Measurements from ENCODE around the gene CNNM4.
A peak's percentile ranks its signal among the peaks of the same experiment; 100 is the strongest.

CNNM4 gene

GRCh38 chr2:96769814-96770213, 9.1 kb downstream of the CNNM4 start:
- Histone ChIP-seq H2BK15ac (ENCODE audit: low read depth, poor library complexity, severe bottlenecking) (no peak overlapping the region), H3K9me3 (ENCODE audit: control insufficient read depth, low read length) (no peaks in the 10 kb centered on the region), H3K4me3 (ENCODE audit: insufficient read depth in 1 of 2, low read depth in 1 of 2, low read length in 2 of 2) (no peak overlapping the region), H3K27ac (ENCODE audit: low read length, poor library complexity, severe bottlenecking) (no peak overlapping the region), H3K36me3 (ENCODE audit: control insufficient read depth in 1 of 2, insufficient read depth in 2 of 2, low read depth in 1 of 2, low read length in 2 of 2) (peaks cover 0 to 18% of the 10 kb centered on the region in 2 experiments), H2AK5ac (ENCODE audit: low read length, severe bottlenecking) (no peak overlapping the region), H2AFZ (ENCODE audit: low read depth, low read length) (no peak overlapping the region), H3K9ac (ENCODE audit: low read length) (no peak overlapping the region), H2BK12ac (ENCODE audit: low read length in 2 of 2) (no peak overlapping the region), H4K91ac (ENCODE audit: low read length) (no peak overlapping the region), H3K79me1 (replicated peaks; ENCODE audit: low read length, poor library complexity, severe bottlenecking) (peaks cover 37% of the 10 kb centered on the region), H3K23ac (ENCODE audit: low read length in 2 of 2) (no peak overlapping the region), H4K8ac (ENCODE audit: low read length) (peak overlapping the region; percentile 7), H3K4me1 (ENCODE audit: control insufficient read depth, insufficient read depth, low read depth, low read length) (peaks cover 8% of the 10 kb centered on the region), H2BK5ac (ENCODE audit: low read depth, low read length, poor library complexity, severe bottlenecking) (no peak overlapping the region), H3K14ac (ENCODE audit: low read length in 2 of 2) (no peak overlapping the region), H3K4me2 (ENCODE audit: low read length, poor library complexity, severe bottlenecking) (no peak overlapping the region), H3K4ac (ENCODE audit: low read depth in 1 of 2, low read length in 2 of 2) (no peak overlapping the region), H2BK120ac (ENCODE audit: low read depth, low read length) (no peak overlapping the region), H3K27me3 (ENCODE audit: control insufficient read depth in 1 of 2, insufficient read depth in 1 of 2, low read length in 2 of 2) (no peaks in the 10 kb centered on the region), H3K18ac (ENCODE audit: low read depth in 1 of 2, low read length in 2 of 2) (no peak overlapping the region)
- 86% methylated on average over 7 of the region's 7 CpGs for WGBS
- no peak for DNase-seq

DNA sequence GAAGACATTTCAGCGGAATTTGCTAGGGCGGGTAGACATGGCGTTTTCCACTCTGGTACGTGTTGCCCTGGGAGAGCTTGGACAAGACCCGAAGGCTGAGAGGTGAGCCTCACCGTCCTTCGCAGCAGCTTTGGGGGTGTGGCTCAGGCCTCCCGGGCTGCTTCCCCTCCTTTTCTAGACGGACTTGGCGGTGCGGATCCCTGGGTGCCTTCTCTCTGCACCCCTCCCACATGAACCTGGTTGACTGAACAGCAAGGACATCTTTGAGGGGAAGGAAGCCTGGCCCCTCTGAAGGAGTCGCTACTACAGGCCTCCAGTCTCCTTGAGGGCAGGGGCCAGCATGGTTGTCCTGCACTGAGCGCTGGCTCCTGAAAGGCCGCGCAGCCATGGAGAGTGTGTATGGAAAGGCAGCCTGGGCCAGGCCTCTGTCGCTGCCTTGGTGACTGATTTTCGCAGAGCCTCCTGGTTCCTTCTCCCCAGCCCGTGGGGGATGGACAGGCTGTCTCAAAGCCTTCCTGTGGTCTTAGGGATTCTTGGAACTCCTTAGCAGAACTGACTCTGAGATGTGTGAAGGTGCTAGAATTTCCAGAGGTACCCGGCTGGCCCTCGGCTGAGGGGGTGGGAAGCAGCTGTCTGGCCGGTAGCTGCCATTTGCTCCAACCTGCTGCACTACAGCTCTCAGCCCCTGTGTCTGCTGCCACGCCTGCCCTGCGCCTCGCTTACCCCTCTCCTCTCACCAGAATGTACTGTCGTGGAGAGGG, 9.9 kb downstream of the CNNM4 start:
- no peak overlapping the region for H2BK5ac ChIP-seq (ENCODE audit: low read depth, low read length, poor library complexity, severe bottlenecking)
- peaks cover 0 to 18% of the 10 kb centered on the region in 2 experiments for H3K36me3 ChIP-seq (ENCODE audit: control insufficient read depth in 1 of 2, insufficient read depth in 2 of 2, low read depth in 1 of 2, low read length in 2 of 2)
- no peak overlapping the region for H3K27ac ChIP-seq (ENCODE audit: low read length, poor library complexity, severe bottlenecking)
- no peak overlapping the region for H2BK120ac ChIP-seq (ENCODE audit: low read depth, low read length)
- H3K9me3 ChIP-seq (ENCODE audit: control insufficient read depth, low read length), result no peaks in the 10 kb centered on the region
- no peak overlapping the region for H3K4me2 ChIP-seq (ENCODE audit: low read length, poor library complexity, severe bottlenecking)
- no peak overlapping the region for H3K4ac ChIP-seq (ENCODE audit: low read depth in 1 of 2, low read length in 2 of 2)
- no peak overlapping the region for H3K4me3 ChIP-seq (ENCODE audit: insufficient read depth in 1 of 2, low read depth in 1 of 2, low read length in 2 of 2)
- 87% methylated on average over 25 of the region's 25 CpGs for WGBS
- H2BK12ac ChIP-seq (ENCODE audit: low read length in 2 of 2), result no peak overlapping the region
- H3K18ac ChIP-seq (ENCODE audit: low read depth in 1 of 2, low read length in 2 of 2), result no peak overlapping the region
- H2AK5ac ChIP-seq (ENCODE audit: low read length, severe bottlenecking), result no peak overlapping the region
- no peak for DNase-seq
- H3K79me1 ChIP-seq (replicated peaks; ENCODE audit: low read length, poor library complexity, severe bottlenecking), result peaks cover 35% of the 10 kb centered on the region
- no peak overlapping the region for H3K9ac ChIP-seq (ENCODE audit: low read length)
- no peaks in the 10 kb centered on the region for H3K27me3 ChIP-seq (ENCODE audit: control insufficient read depth in 1 of 2, insufficient read depth in 1 of 2, low read length in 2 of 2)
- H3K23ac ChIP-seq (ENCODE audit: low read length in 2 of 2), result no peak overlapping the region
- no peak overlapping the region for H4K91ac ChIP-seq (ENCODE audit: low read length)
- no peak overlapping the region for H3K14ac ChIP-seq (ENCODE audit: low read length in 2 of 2)
- H4K8ac ChIP-seq (ENCODE audit: low read length), result peak overlapping the region; percentile 39
- no peak overlapping the region for H2AFZ ChIP-seq (ENCODE audit: low read depth, low read length)
- H3K4me1 ChIP-seq (ENCODE audit: control insufficient read depth, insufficient read depth, low read depth, low read length), result peaks cover 8% of the 10 kb centered on the region
- no peak overlapping the region for H2BK15ac ChIP-seq (ENCODE audit: low read depth, poor library complexity, severe bottlenecking)

- WGBS, result 95% methylated on average over 19 of the region's 20 CpGs
- Histone ChIP-seq H2BK15ac (ENCODE audit: low read depth, poor library complexity, severe bottlenecking) (no peak overlapping the region), H3K23ac (ENCODE audit: low read length in 2 of 2) (peak overlapping the region in 1 of 2 experiments; percentile 6)
These were observed 11.3 kb downstream of the CNNM4 start for GRCh38 chr2:96771796-96772618.

More at GRCh38 chr2:96771796-96772618, 11.3 kb downstream of the CNNM4 start:
- no peaks in the 10 kb centered on the region for H3K27me3 ChIP-seq (ENCODE audit: control insufficient read depth in 1 of 2, insufficient read depth in 1 of 2, low read length in 2 of 2)
- no peak overlapping the region for H3K18ac ChIP-seq (ENCODE audit: low read depth in 1 of 2, low read length in 2 of 2)
- H3K79me1 ChIP-seq (replicated peaks; ENCODE audit: low read length, poor library complexity, severe bottlenecking), result peaks cover 31% of the 10 kb centered on the region
- H4K8ac ChIP-seq (ENCODE audit: low read length), result no peak overlapping the region
- peaks cover 8% of the 10 kb centered on the region for H3K4me1 ChIP-seq (ENCODE audit: control insufficient read depth, insufficient read depth, low read depth, low read length)
- peak overlapping the region; percentile 84 for H4K91ac ChIP-seq (ENCODE audit: low read length)
- no peak overlapping the region for H3K4ac ChIP-seq (ENCODE audit: low read depth in 1 of 2, low read length in 2 of 2)
- no peaks in the 10 kb centered on the region for H3K9me3 ChIP-seq (ENCODE audit: control insufficient read depth, low read length)
- no peak for DNase-seq
- peak overlapping the region in 1 of 2 experiments; percentile 89 for H3K14ac ChIP-seq (ENCODE audit: low read length in 2 of 2)
- peaks cover 0 to 17% of the 10 kb centered on the region in 2 experiments for H3K36me3 ChIP-seq (ENCODE audit: control insufficient read depth in 1 of 2, insufficient read depth in 2 of 2, low read depth in 1 of 2, low read length in 2 of 2)
- no peak overlapping the region for H2BK12ac ChIP-seq (ENCODE audit: low read length in 2 of 2)
- no peak overlapping the region for H3K4me2 ChIP-seq (ENCODE audit: low read length, poor library complexity, severe bottlenecking)
- H2BK5ac ChIP-seq (ENCODE audit: low read depth, low read length, poor library complexity, severe bottlenecking), result no peak overlapping the region
- no peak overlapping the region for H2AFZ ChIP-seq (ENCODE audit: low read depth, low read length)
- H3K4me3 ChIP-seq (ENCODE audit: insufficient read depth in 1 of 2, low read depth in 1 of 2, low read length in 2 of 2), result no peak overlapping the region
- no peak overlapping the region for H2AK5ac ChIP-seq (ENCODE audit: low read length, severe bottlenecking)
- H3K9ac ChIP-seq (ENCODE audit: low read length), result no peak overlapping the region
- H3K27ac ChIP-seq (ENCODE audit: low read length, poor library complexity, severe bottlenecking), result no peak overlapping the region
- H2BK120ac ChIP-seq (ENCODE audit: low read depth, low read length), result no peak overlapping the region
